Rectal smooth muscle tissue (tissue), 1 donor: Measurements from ENCODE around the gene DIRAS2.
A peak's percentile ranks its signal among the peaks of the same experiment; 100 is the strongest.
"Not testable (repeated sequence)": the region's sequence is repeated elsewhere in the genome, so short reads cannot be mapped to it uniquely, and the experiment has no call there.

Source experiments
- H3K27ac ChIP-seq: one replicate; pipeline ENCODE4 v1.7.0; 2013; ENCODE audit warnings: low read depth, low read length, inconsistent platforms
- H3K27me3 ChIP-seq: one replicate; pipeline ENCODE4 v1.7.0; 2013; ENCODE audit warnings: low read length; ENCODE audit not compliant: control insufficient read depth, insufficient read depth
- H3K36me3 ChIP-seq: one replicate; pipeline ENCODE4 v1.7.0; 2013; ENCODE audit warnings: low read length; ENCODE audit not compliant: control insufficient read depth, insufficient read depth
- H3K4me1 ChIP-seq: one replicate; pipeline ENCODE4 v1.7.0; 2013; ENCODE audit warnings: low read length; ENCODE audit not compliant: control insufficient read depth, insufficient read depth
- H3K4me3 ChIP-seq: one replicate; pipeline ENCODE4 v1.7.0; 2013; ENCODE audit warnings: low read length
- H3K9ac ChIP-seq: one replicate; pipeline ENCODE4 v1.7.0; 2013; ENCODE audit warnings: low read length

The DIRAS2 gene

GRCh38 chr9:90642570-90643539, at the start of gene DIRAS2:
TSS of gene DIRAS2 (minus strand) at chr9:90642824. CDS start at chr9:90613827, 28,997 bp downstream.
- Histone ChIP-seq H3K4me1 (no peaks in the 10 kb centered on the region), H3K36me3 (no peaks in the 10 kb centered on the region), H3K27ac (no peak within 1 kb of the TSS), H3K27me3 (peaks cover 15% of the 10 kb centered on the region), H3K9ac (no peak within 1 kb of the TSS), H3K4me3 (peak within 1 kb of the TSS; percentile 69)

GRCh38 chr9:90684736-90685135, 42.1 kb upstream of the DIRAS2 start:
- Histone ChIP-seq H3K27ac (no peak overlapping the region), H3K36me3 (no peaks in the 10 kb centered on the region), H3K9ac (no peak overlapping the region)

DNA sequence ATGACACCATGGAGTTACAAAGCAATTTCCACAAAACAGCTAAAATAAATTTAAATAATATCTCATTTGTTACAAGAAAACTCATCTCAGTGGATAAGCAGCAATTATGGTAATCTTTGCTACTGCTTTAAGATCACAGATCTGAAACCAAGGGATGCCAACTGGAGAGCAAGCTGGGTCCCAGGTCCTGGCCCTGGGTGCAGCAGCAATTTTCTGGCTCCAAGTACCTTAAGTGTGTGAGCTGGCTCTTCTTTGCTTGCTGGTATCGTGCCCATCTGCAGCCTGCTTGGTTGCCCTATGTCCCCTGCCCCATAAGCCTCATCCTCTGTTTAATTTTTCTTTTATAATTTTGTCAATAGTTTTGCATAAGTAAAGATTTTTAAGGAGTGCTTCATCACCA, 41.5 kb upstream of the DIRAS2 start:
- Histone ChIP-seq H3K4me3 (no peak overlapping the region), H3K4me1 (no peaks in the 10 kb centered on the region), H3K36me3 (no peaks in the 10 kb centered on the region), H3K27ac (no peak overlapping the region), H3K9ac (no peak overlapping the region), H3K27me3 (no peaks in the 10 kb centered on the region)

More at GRCh38 chr9:90684736-90685135, 42.1 kb upstream of the DIRAS2 start:
- no peaks in the 10 kb centered on the region for H3K4me1 ChIP-seq
- H3K27me3 ChIP-seq: no peaks in the 10 kb centered on the region
- H3K4me3 ChIP-seq: no peak overlapping the region

- Histone ChIP-seq H3K27ac (no peak overlapping the region), H3K27me3 (no peaks in the 10 kb centered on the region), H3K4me3 (no peak overlapping the region), H3K36me3 (no peaks in the 10 kb centered on the region), H3K4me1 (no peaks in the 10 kb centered on the region), H3K9ac (no peak overlapping the region)
Observed at GRCh38 chr9:90680534-90680933, 37.9 kb upstream of the DIRAS2 start.

DNA sequence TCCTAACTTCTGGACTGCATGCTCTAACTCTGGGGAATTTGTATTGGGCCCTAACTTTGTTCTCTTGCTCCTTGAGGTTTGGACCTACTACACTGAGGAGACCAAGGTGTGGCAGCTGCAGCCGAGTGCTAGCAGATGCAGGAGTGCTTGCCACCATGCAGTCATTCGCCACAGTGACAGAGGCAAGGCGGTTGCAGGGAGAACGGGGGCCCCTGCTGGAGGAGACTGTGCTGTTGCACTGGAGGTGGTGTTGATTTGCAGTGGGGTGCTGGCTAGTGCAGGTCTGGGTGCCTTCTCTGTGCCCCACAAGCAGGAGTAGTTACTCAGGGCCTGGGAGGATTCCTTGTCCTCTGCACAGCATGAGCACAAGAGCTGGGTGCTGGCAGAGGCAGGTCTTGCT, 22.4 kb upstream of the DIRAS2 start:
- Histone ChIP-seq H3K27ac (no peak overlapping the region), H3K36me3 (no peaks in the 10 kb centered on the region), H3K27me3 (no peaks in the 10 kb centered on the region), H3K4me3 (no peak overlapping the region), H3K9ac (no peak overlapping the region), H3K4me1 (no peaks in the 10 kb centered on the region)

GRCh38 chr9:90659650-90660364, 17.2 kb upstream of the DIRAS2 start:
- H3K9ac ChIP-seq: no peak overlapping the region
- no peak overlapping the region for H3K4me3 ChIP-seq
- no peak overlapping the region for H3K27ac ChIP-seq
- H3K36me3 ChIP-seq: no peaks in the 10 kb centered on the region
- no peaks in the 10 kb centered on the region for H3K27me3 ChIP-seq
- no peaks in the 10 kb centered on the region for H3K4me1 ChIP-seq

DNA sequence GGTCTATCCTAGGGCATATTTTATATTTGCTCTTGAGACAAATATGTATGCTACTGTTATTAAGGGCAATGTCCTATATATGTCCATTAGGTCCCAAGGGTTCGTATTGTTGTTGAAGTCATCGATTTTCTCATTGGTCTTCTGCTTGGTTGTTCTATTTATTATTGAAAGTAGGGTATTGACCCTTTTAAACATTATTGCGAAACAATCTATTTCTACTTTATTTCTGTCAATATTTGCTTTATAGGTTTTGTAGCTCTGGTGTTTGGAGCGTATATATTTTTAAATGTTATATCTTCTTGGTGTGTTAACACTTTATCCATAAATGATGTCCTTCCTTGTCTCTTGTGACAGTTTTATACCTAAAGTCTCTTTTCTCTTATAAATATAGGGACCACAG, 16.2 kb upstream of the DIRAS2 start:
- Histone ChIP-seq H3K27me3 (no peaks in the 10 kb centered on the region), H3K9ac (no peak overlapping the region), H3K4me3 (no peak overlapping the region), H3K4me1 (no peaks in the 10 kb centered on the region), H3K27ac (no peak overlapping the region), H3K36me3 (no peaks in the 10 kb centered on the region)

DNA sequence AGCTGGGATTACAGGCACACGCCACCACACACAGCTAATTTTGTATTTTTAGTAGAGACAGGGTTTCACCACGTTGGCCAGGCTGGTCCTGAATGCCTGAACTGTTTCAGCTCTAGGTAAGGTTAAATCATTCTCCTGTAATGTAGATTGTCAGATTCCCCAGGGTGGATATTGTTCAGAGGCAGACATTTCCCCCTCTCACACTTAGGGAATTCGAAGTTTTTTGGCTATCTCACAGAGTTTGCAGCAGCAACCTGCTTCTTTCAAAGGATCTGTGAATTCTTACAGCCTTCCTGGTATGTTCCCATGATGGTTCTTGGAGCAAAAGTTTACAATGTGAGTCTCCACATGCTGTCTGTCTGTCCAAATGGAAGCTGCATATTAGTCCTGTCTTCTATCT, 15.6 kb upstream of the DIRAS2 start:
- Histone ChIP-seq H3K4me3 (no peak overlapping the region), H3K36me3 (no peaks in the 10 kb centered on the region), H3K27me3 (no peaks in the 10 kb centered on the region), H3K27ac (no peak overlapping the region), H3K4me1 (no peaks in the 10 kb centered on the region), H3K9ac (no peak overlapping the region)

DNA sequence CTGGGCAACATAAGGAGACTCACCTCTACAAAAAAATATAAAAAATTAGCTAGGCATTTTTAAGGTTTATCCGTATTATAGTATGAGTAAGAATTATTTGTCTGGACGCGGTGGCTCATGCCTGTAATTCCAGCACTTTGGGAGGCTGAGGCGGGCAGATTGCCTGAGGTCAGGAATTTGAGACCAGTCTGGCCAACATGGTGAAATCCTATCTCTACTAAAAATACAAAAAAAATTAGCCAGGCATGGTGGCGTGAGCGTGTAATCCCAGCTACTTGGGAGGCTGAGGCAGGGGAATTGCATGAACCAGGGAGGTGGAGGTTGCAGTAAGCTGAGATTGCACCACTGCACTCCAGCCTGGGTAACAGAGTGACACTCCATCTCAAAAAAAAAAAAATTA, 14.3 kb upstream of the DIRAS2 start:
- not testable (repeated sequence) for H3K4me3 ChIP-seq, H3K27me3 ChIP-seq, H3K27ac ChIP-seq, H3K4me1 ChIP-seq, H3K9ac ChIP-seq, H3K36me3 ChIP-seq

GRCh38 chr9:90651246-90651645, 8.6 kb upstream of the DIRAS2 start:
- Histone ChIP-seq H3K36me3 (no peaks in the 10 kb centered on the region), H3K4me1 (no peaks in the 10 kb centered on the region), H3K4me3 (no peak overlapping the region), H3K27me3 (no peaks in the 10 kb centered on the region), H3K9ac (no peak overlapping the region), H3K27ac (no peak overlapping the region)

DNA sequence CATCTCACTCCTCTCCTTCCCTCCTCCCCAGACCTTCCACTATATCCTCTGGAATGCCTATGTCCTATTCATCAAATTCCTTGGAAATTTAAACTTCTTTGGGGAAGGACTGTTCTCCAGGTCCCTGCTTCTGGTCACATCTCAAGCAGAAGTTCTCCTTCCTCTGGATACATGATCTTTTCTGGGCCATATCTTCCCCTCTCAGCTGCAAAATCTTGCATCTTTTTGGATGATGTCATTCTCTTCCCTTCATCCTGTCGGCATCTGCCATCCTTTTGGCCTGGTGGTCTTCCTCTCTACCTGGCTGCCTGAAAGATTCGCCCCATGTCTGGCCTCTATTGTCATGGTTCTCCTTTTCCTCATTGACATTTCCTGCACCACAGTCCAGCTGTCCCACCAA, 5.2 kb upstream of the DIRAS2 start:
- Histone ChIP-seq H3K4me1 (no peaks in the 10 kb centered on the region), H3K27me3 (peaks cover 2% of the 10 kb centered on the region), H3K9ac (no peak overlapping the region), H3K36me3 (no peaks in the 10 kb centered on the region), H3K27ac (no peak overlapping the region), H3K4me3 (no peak overlapping the region)

GRCh38 chr9:90645721-90646120, 3.1 kb upstream of the DIRAS2 start:
- H3K4me1 ChIP-seq: no peaks in the 10 kb centered on the region
- no peaks in the 10 kb centered on the region for H3K36me3 ChIP-seq
- H3K9ac ChIP-seq: no peak overlapping the region
- no peak overlapping the region for H3K27ac ChIP-seq
- H3K4me3 ChIP-seq: no peak overlapping the region
- peaks cover 15% of the 10 kb centered on the region for H3K27me3 ChIP-seq
